ENCODE results near the gene NXF1. TPM values are rescaled to one million over a fixed set of nuclear protein-coding genes. Genes with fewer than 3 reads are reported as not detected.

NXF1 gene
- total and polyA plus RNA-seq, 10 of the 15 experiments (the other 5 are each of a cell fraction or from before 2014, with no cell fraction given) = 20.7 to 84.9 (median 40.6) TPM

DNA sequence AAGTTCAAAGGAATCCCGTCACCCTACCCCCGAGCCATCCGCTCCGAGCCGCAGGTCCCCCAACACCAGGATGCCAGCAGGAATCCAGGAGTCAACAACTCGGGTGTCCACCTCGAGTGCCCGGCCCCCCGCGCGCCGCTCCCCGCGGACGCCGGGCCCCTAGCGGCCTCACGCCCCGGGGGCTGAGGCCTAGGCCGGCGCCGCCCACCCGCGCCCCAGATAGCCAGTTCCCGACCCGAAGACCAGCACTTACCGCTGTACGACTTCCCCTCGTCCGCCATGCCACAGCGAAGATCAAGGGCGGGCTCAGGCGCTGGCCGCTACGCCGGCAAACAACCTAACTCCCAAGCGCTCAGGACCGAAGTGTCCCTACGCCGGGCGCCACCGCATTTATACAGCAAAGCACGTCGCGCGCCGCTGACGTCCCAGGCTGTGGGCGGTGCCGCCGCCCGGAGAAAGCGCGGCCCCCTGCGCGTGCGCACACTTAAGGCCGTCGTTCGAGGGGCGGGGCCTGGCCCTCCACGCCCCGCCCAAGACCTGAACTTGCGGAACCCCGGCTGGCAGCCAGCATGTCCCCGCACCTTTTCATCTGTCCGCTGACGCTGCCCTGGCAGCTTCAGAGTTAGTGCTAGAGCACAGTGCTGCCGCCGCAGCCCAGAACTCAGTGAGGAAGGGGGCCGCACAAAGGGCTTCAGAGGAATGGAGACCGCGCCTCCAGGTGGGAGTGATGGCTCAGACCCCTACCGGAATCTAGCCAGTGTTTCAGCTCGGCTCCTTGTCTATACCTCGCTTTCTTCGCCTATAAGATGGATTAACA is at the start of gene NXF1 (continued):
- TF ChIP-seq NKRF (conservative IDR thresholded peaks at IDR 0.05) = peak; percentile 97
- no peak for TF ChIP-seq STAT3 (IDR thresholded peaks at IDR 0.05; ENCODE audit: low read depth, low read length)
- peak; percentile 83 for TF ChIP-seq SMARCA5 (IDR thresholded peaks at IDR 0.05)
- no peak for TF ChIP-seq SREBF2 (IDR thresholded peaks at IDR 0.05; ENCODE audit: low read length)
- no peak for TF ChIP-seq ZBTB11 (CRISPR knock-in tag; IDR thresholded peaks at IDR 0.05)
- TF ChIP-seq PAX5 (IDR thresholded peaks at IDR 0.05; ENCODE audit: borderline replicate concordance, low read depth, low read length) = peak; percentile 71; the same call in 1 of the 2 replicates
- TF ChIP-seq ETV6 (conservative IDR thresholded peaks at IDR 0.05 in 1 of 2, IDR thresholded peaks at IDR 0.05 in 1 of 2; ENCODE audit: borderline replicate concordance in 1 of 2, low read depth in 1 of 2) = no peak
- peak in 1 of 2 experiments; percentile 69; a peak in 1 of 3 replicates for TF ChIP-seq EGR1 (IDR thresholded peaks at IDR 0.05; ENCODE audit: borderline replicate concordance in 1 of 2, low read depth in 2 of 2, low read length in 2 of 2)
- peak; percentile 92 for TF ChIP-seq YY1 (IDR thresholded peaks at IDR 0.05; ENCODE audit: low read depth, low read length)
- peak; percentile 72 for TF ChIP-seq NR2F1 (conservative IDR thresholded peaks at IDR 0.05)
- no peak for TF ChIP-seq KAT2A (conservative IDR thresholded peaks at IDR 0.05; ENCODE audit: control insufficient read depth, low read depth, low read length)
- peak; percentile 38 for TF ChIP-seq E2F8 (IDR thresholded peaks at IDR 0.05; ENCODE audit: low read depth, partially characterized antibody)
- TF ChIP-seq WRNIP1 (IDR thresholded peaks at IDR 0.05; ENCODE audit: borderline replicate concordance, low read depth, low read length) = no peak
- peak; percentile 91; the same call in 1 of the 2 replicates for TF ChIP-seq TCF12 (IDR thresholded peaks at IDR 0.05; ENCODE audit: low read depth, low read length)
- no peak for TF ChIP-seq IRF4 (IDR thresholded peaks at IDR 0.05; ENCODE audit: low read depth, low read length)
- TF ChIP-seq, protein P1, sequence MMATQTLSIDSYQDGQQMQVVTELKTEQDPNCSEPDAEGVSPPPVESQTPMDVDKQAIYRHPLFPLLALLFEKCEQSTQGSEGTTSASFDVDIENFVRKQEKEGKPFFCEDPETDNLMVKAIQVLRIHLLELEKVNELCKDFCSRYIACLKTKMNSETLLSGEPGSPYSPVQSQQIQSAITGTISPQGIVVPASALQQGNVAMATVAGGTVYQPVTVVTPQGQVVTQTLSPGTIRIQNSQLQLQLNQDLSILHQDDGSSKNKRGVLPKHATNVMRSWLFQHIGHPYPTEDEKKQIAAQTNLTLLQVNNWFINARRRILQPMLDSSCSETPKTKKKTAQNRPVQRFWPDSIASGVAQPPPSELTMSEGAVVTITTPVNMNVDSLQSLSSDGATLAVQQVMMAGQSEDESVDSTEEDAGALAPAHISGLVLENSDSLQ (IDR thresholded peaks at IDR 0.05) = peak; percentile 58
- TF ChIP-seq POLR2A (IDR thresholded peaks at IDR 0.05; ENCODE audit: low read depth, low read length) = peak; percentile 100
- TF ChIP-seq CHD1 (IDR thresholded peaks at IDR 0.05; ENCODE audit: low read depth, low read length) = peak; percentile 83
- TF ChIP-seq BMI1 (IDR thresholded peaks at IDR 0.05; ENCODE audit: borderline replicate concordance) = no peak
- peak in 1 of 2 experiments; percentile 73; a peak in 1 of 4 replicates for TF ChIP-seq SRF (IDR thresholded peaks at IDR 0.05; ENCODE audit: low read depth in 2 of 2, low read length in 2 of 2)
- TF ChIP-seq PAX8 (IDR thresholded peaks at IDR 0.05) = no peak
